Right ventricle myocardium inferior (tissue), 1 donor: ENCODE data around the gene ZNF830. TPM values are rescaled to one million over a fixed set of nuclear protein-coding genes. Genes with fewer than 3 reads are reported as not detected.
A peak's percentile ranks its signal among the peaks of the same experiment; 100 is the strongest.
"Not testable (repeated sequence)": the region's sequence is repeated elsewhere in the genome, so short reads cannot be mapped to it uniquely, and the experiment has no call there.

Experiments used
- ATAC-seq: fragments of 200-7000 bp; cut with Tn5 transposase; one replicate; pipeline ENCODE4 v1.9.1; 2020; ENCODE audit warnings: mild to moderate bottlenecking, moderate library complexity
- DNase-seq: peaks from one replicate; pipeline ENCODE4 v3.0.0; 2021; ENCODE audit errors: missing footprints
- intact Hi-C: fragments of 100-400 bp; cut with DNase I; formaldehyde crosslinking; loops from one replicate; pipeline ENCODE4 v1.11.0; 2022
- long read RNA-seq: library from polyadenylated mRNA; unstranded; transcript quantifications from one replicate; pipeline ENCODE4 v2.0.0, GENCODE V29; 2021
- total RNA-seq: library from RNA; stranded (reverse); fragmentation: NEBNext Ultra II Directional; extraction: Animal tissue kit (Norgen Biotek cat#: 25700); gene quantifications from one replicate; pipeline ENCODE4 v1.2.1, GENCODE V29; 2021
- donor health status: DM: no; HTN: yes; CAD: no; lungs with severe emphysema.

The ZNF830 gene
- total RNA-seq: 9.8 TPM
- long read RNA-seq, partial matches to known transcripts: 0 of 2 reads
- long read RNA-seq, other reads (novel, unspliced or antisense): 0 of 2 reads

- DNase-seq (peak; percentile 93), ATAC-seq (peak; percentile 95)
- intact Hi-C loops: loop anchor here (1.0 kb wide), 2 partner anchors 19 to 128 kb away; partner anchors contain the start of gene LIG3
These were observed at the start of gene ZNF830, which contains the start of gene CCT6B for GRCh38 chr17:34961093-34961911. ZNF830 (plus strand) TSS chr17:34961540; CDS start chr17:34961567, 27 bp downstream. CCT6B (minus strand) TSS chr17:34961460; CDS start chr17:34961393, 67 bp downstream.

- no peak for DNase-seq
- intact Hi-C loops: no loop called here
- ATAC-seq: no peak
These were observed 48.3 kb upstream of the ZNF830 start for GRCh38 chr17:34913001-34913400.

GRCh38 chr17:34916120-34916519 is 45.2 kb upstream of the ZNF830 start:
- ATAC-seq (no peak), DNase-seq (no peak)
- intact Hi-C loops: no loop called here

- intact Hi-C loops: no loop called here
- no peak for DNase-seq
- ATAC-seq: no peak
These were observed 44.0 kb upstream of the ZNF830 start for GRCh38 chr17:34917381-34917780.

GRCh38 chr17:34920676-34921075 is 40.7 kb upstream of the ZNF830 start:
- intact Hi-C loops: no loop called here
- no peak for ATAC-seq
- no peak for DNase-seq

GRCh38 chr17:34926661-34927060 is 34.7 kb upstream of the ZNF830 start:
- intact Hi-C loops: no loop called here

GRCh38 chr17:34930283-34930682 is 31.1 kb upstream of the ZNF830 start:
- intact Hi-C loops: no loop called here
- DNase-seq (no peak), ATAC-seq (no peak)

More at GRCh38 chr17:34926661-34927060, 34.7 kb upstream of the ZNF830 start:
- no peak for DNase-seq
- no peak for ATAC-seq

GRCh38 chr17:34950780-34951179 is 10.6 kb upstream of the ZNF830 start:
- ATAC-seq, DNase-seq, intact Hi-C loops: not testable (repeated sequence)

- ATAC-seq (no peak), DNase-seq (no peak)
- intact Hi-C loops: no loop called here
These were observed 2.9 kb upstream of the ZNF830 start for GRCh38 chr17:34958438-34958837.

GRCh38 chr17:34974179-34974578 is 12.8 kb downstream of the ZNF830 start:
- intact Hi-C loops: loop anchor here (10.0 kb wide), 1 partner anchor 611 kb away; the partner anchor contains the start of gene AP2B1
- ATAC-seq (no peak), DNase-seq (no peak)

GRCh38 chr17:34974794-34975785 is 13.8 kb downstream of the ZNF830 start:
- no peak for ATAC-seq
- DNase-seq: no peak
- intact Hi-C loops: loop anchor here (10.0 kb wide), 1 partner anchor 610 kb away; the partner anchor contains the start of gene AP2B1

- no peak for ATAC-seq
- DNase-seq: no peak
- intact Hi-C loops: loop anchor here (10.0 kb wide), 1 partner anchor 606 kb away; the partner anchor contains the start of gene AP2B1
These were observed 17.8 kb downstream of the ZNF830 start for GRCh38 chr17:34979153-34979552.

GRCh38 chr17:34979650-34980352 is 18.5 kb downstream of the ZNF830 start:
- intact Hi-C loops: loop anchor here (1.0 to 10.0 kb wide), 3 partner anchors 18 to 605 kb away; partner anchors contain the start of genes AP2B1, CCT6B and ZNF830
- ATAC-seq (no peak), DNase-seq (no peak)

GRCh38 chr17:34980353-34980680 is 19.0 kb downstream of the ZNF830 start, which contains the start of gene LIG3:
LIG3 (plus strand) TSS chr17:34980512; CDS start chr17:34983006, 2,494 bp downstream.
- peak; percentile 96 for DNase-seq
- intact Hi-C loops: loop anchor here (1.0 to 5.0 kb wide), 2 partner anchors 19 to 107 kb away; partner anchors contain the start of genes CCT6B and ZNF830
- ATAC-seq: peak; percentile 92

- intact Hi-C loops: loop anchor here (1.0 to 5.0 kb wide), 2 partner anchors 20 to 106 kb away; partner anchors contain the start of genes CCT6B and ZNF830
- DNase-seq (peak; percentile 89), ATAC-seq (peak; percentile 95)
These were observed 19.6 kb downstream of the ZNF830 start for GRCh38 chr17:34980681-34981537.

GRCh38 chr17:34981538-34982241 is 20.4 kb downstream of the ZNF830 start:
- intact Hi-C loops: loop anchor here (5.0 kb wide), 1 partner anchor 106 kb away; no protein-coding TSS in a partner anchor
- ATAC-seq: no peak
- no peak for DNase-seq
